ENCODE measurements around the gene VWA3B. TPM values are rescaled to one million over a fixed set of nuclear protein-coding genes. Genes with fewer than 3 reads are reported as not detected.
A peak's percentile ranks its signal among the peaks of the same experiment; 100 is the strongest.

Gene VWA3B
- total RNA-seq, 2 donors from 2014 or later: not detected

DNA sequence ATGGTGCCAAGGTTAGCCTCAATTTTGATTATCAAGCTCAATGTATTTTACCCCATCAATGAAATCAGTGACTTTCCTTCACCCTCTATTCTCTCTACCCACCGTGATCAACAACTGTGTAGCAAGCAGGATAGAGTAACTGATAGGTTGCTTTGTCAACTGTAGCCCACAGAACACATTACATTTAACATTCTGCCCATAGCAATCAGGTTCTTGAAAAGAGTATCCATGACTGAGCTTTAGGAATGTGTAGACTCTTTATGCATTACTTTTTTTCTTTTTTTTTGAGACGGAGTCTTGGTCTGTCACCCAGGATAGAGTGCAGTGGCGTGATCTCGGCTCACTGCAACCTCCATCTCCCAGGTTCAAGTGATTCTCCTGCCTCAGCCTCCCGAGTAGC, 19.8 kb upstream of the VWA3B start:
- H3K9me3 Mint-ChIP-seq: no peaks in the 10 kb centered on the region
- no peak for ATAC-seq (replicated peaks)
- H3K4me3 Mint-ChIP-seq: no peak overlapping the region
- H3K36me3 Mint-ChIP-seq (ENCODE audit: low read depth): no peaks in the 10 kb centered on the region
- no peaks in the 10 kb centered on the region for H3K4me1 Mint-ChIP-seq
- H3K27ac Mint-ChIP-seq: no peak overlapping the region
- peaks cover 25% of the 10 kb centered on the region for H3K27me3 Mint-ChIP-seq

DNA sequence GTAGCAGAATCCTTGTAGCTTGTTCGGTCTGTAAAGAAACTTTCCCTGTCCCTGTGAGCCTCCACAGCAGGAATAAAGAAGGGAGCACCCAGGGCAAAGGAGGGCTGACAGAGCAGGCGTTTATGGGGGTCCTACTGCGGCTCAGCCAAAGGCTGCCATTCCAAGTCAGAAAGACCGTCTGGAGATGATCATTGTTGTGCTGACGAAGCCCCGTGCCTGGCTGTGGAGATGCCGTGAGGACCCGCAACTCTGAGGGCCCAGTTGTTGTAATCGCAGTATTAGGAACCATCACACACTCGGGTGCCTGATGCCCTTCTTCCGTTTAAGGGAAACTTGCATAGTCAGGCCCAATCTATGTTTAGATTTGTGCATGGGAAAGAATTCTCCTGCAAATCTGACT, 16.9 kb upstream of the VWA3B start:
- no peaks in the 10 kb centered on the region for H3K9me3 Mint-ChIP-seq
- no peak overlapping the region for H3K4me3 Mint-ChIP-seq
- peaks cover 17% of the 10 kb centered on the region for H3K27me3 Mint-ChIP-seq
- ATAC-seq (replicated peaks): no peak
- no peaks in the 10 kb centered on the region for H3K36me3 Mint-ChIP-seq (ENCODE audit: low read depth)
- no peak overlapping the region for H3K27ac Mint-ChIP-seq
- H3K4me1 Mint-ChIP-seq: no peaks in the 10 kb centered on the region

DNA sequence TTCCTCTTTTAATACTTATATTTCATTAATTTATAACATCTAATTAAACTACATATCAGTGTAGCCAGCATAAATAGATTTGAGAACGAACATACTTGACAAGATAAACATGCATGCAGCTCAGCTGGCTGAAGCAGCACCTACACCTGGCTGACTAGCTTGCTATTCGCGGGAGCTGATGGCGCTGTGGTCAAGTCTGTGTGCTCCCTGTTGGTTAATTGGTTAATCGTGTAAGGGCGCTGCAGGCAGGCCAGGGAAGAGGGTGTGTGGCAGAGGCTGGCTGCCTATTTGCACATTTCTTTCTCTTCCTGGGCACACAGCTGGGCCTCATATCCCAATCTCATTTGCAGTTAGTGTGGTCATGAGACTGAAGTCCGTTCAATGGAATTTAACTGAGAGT, 14.5 kb upstream of the VWA3B start:
- peaks cover 6% of the 10 kb centered on the region for H3K27me3 Mint-ChIP-seq
- ATAC-seq (replicated peaks): no peak
- no peak overlapping the region for H3K27ac Mint-ChIP-seq
- no peaks in the 10 kb centered on the region for H3K4me1 Mint-ChIP-seq
- H3K9me3 Mint-ChIP-seq: no peaks in the 10 kb centered on the region
- no peak overlapping the region for H3K4me3 Mint-ChIP-seq
- no peaks in the 10 kb centered on the region for H3K36me3 Mint-ChIP-seq (ENCODE audit: low read depth)

DNA sequence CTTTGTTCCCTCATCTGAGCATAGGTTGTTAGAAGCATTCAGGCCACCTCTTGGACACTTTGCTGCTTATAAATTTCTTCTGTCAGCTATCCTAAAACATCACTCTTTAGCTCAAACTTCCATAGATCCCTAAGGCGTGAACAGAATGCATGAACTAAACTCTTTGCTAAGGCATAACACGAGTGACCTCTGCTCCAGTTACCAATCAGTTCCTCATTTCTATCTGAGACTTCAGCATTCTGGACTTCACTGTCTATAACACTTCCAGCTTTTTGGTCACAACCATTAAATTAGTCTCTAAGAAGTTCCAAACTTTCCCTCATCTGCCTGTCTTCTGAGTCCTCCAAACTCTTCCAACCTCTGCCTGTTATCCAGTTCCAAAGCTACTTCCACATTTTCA, 8.3 kb upstream of the VWA3B start:
- Mint-ChIP-seq H3K4me1 (peaks cover 5% of the 10 kb centered on the region), H3K4me3 (no peak overlapping the region), H3K27ac (no peak overlapping the region), H3K27me3 (peaks cover 7% of the 10 kb centered on the region), H3K36me3 (ENCODE audit: low read depth) (no peaks in the 10 kb centered on the region), H3K9me3 (peaks cover 8% of the 10 kb centered on the region)
- ATAC-seq (replicated peaks): no peak

DNA sequence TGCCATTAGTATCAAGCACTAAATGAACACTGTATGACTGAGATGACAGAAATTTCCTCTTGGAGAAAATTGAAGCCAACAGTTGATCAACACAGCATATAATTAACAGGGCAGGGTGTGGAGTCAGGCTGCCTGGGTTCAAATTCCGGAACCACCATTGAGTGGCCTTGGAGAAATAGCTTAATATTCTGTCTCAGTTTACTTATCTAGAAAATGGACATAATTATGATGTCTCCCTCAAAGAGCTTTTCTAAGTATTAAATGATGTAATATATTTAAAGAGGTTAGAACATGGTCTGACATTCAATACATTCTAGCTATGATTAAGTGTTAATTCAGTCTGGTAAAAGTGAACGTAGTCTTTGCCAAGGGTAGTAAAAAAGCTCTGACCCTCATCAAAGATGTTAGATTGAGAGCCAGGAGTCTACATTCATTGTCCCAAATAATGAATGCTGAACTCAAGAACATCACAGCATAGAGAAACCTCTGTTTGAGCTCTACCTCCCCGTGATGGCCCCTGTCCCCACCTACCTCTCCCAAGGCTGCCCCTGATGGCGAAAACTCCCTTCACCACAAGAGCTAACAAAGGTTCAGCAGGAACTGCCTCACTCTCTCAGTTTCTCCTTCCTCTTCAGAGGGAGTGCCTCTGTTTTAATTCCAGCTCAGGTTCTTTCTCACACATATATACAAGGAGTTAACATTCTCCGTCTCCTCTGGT, 2.7 kb upstream of the VWA3B start:
- peaks cover 47% of the 10 kb centered on the region for H3K27me3 Mint-ChIP-seq
- peaks cover 17% of the 10 kb centered on the region for H3K4me1 Mint-ChIP-seq

DNA sequence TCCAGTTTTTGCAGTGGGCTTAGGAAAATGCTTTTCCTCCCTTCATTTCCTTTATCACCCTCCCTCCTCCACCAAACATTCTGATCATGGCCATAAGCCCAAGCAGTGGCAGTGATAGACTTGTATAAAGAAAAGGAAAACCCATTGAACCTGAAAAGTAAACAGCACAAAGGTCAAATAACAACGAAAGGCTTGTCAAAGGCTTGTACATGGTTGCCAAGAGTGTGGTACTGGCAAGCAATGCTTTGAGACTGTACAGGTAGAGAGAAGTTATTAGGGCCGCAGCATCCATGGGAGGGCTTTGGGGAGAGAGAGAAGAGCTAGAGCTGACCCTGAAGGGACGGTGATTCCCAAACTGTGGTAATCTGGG, 2.1 kb upstream of the VWA3B start:
- ATAC-seq (replicated peaks): no peak
- Mint-ChIP-seq H3K9me3 (no peaks in the 10 kb centered on the region), H3K4me1 (peaks cover 17% of the 10 kb centered on the region), H3K27me3 (peaks cover 47% of the 10 kb centered on the region), H3K27ac (no peak overlapping the region), H3K36me3 (ENCODE audit: low read depth) (no peaks in the 10 kb centered on the region), H3K4me3 (no peak overlapping the region)

More for the DNA sequence above, 2.7 kb upstream of the VWA3B start:
- no peak overlapping the region for H3K4me3 Mint-ChIP-seq
- no peak overlapping the region for H3K27ac Mint-ChIP-seq
- no peaks in the 10 kb centered on the region for H3K9me3 Mint-ChIP-seq
- ATAC-seq (replicated peaks): no peak
- no peaks in the 10 kb centered on the region for H3K36me3 Mint-ChIP-seq (ENCODE audit: low read depth)

DNA sequence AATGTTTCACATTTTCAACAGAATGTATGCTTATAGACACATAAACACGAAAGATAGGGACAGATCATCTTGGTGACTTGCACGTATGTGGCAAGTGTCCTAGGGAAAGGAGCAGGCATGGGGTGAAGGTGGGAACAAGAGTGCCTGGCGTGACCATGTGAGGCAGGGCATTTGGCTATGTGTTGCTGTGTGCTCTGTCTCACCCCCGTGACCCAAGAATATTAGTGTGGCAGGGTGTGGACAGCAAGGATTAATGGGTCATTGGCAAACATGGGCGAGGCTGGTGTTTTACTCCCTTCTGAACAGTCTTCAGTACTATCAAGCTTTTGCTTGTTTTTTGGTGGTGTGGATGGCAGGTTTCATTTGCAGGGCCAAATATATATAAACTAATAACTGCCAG, 1.3 kb upstream of the VWA3B start:
- Mint-ChIP-seq H3K4me3 (no peak overlapping the region), H3K27ac (no peak overlapping the region), H3K9me3 (no peaks in the 10 kb centered on the region), H3K4me1 (peaks cover 17% of the 10 kb centered on the region), H3K36me3 (ENCODE audit: low read depth) (no peaks in the 10 kb centered on the region), H3K27me3 (peaks cover 47% of the 10 kb centered on the region)
- no peak for ATAC-seq (replicated peaks)

DNA sequence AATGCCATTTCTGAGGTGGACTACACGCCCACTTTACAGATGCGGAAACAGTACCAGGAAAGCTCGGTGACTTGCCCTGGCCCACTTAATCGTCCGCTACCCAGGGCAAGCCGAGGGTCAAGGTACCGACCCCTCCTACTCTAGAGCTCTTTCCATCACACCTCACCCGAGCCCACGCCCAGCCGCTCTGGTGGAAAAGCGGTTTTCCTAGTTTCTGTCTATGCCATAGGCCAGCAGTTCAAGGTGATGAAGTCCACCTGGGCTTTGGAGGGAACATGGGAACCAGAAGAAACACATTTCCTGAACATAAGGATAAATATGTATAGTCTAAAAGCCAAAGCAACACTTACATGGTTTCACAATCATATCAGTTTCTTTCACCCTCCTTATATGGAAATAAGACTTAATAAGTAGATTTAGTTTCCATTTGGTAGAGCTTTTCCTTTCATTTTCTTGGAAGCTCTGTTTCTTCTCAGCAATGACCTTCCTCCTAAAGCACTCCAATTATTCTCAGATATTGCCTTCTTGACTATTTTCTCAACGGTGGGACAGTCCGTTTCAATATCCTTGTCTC, 567 bp downstream of the VWA3B start:
- no peaks in the 10 kb centered on the region for H3K9me3 Mint-ChIP-seq
- ATAC-seq (replicated peaks): no peak
- H3K4me1 Mint-ChIP-seq: peaks cover 13% of the 10 kb centered on the region
- no peak overlapping the region for H3K27ac Mint-ChIP-seq
- H3K4me3 Mint-ChIP-seq: peak overlapping the region; percentile 67
- H3K27me3 Mint-ChIP-seq: peaks cover 47% of the 10 kb centered on the region
- H3K36me3 Mint-ChIP-seq (ENCODE audit: low read depth): no peaks in the 10 kb centered on the region

DNA sequence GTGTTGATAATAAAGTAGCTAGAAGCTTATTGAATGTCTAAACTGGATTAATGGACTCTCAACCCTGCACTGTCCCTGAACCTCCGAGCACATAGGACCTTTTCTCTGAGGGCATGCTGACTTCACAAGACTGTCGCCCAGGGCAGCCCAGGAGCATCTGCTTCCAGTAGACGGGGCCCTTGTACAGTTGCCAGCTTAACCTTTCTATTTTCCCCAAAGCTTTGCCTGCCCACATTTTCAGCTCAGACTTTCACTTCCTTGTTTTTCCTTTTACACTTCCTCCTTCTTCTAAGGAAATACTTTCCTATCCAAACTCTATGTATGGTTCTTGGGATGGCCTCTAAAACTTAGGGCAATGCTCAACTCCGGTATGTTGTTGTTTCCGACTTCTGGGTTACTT, 1.3 kb downstream of the VWA3B start:
- no peaks in the 10 kb centered on the region for H3K36me3 Mint-ChIP-seq (ENCODE audit: low read depth)
- H3K4me1 Mint-ChIP-seq: peaks cover 13% of the 10 kb centered on the region
- H3K27me3 Mint-ChIP-seq: peaks cover 42% of the 10 kb centered on the region
- no peak overlapping the region for H3K27ac Mint-ChIP-seq
- H3K4me3 Mint-ChIP-seq: no peak overlapping the region
- H3K9me3 Mint-ChIP-seq: no peaks in the 10 kb centered on the region
- ATAC-seq (replicated peaks): no peak

DNA sequence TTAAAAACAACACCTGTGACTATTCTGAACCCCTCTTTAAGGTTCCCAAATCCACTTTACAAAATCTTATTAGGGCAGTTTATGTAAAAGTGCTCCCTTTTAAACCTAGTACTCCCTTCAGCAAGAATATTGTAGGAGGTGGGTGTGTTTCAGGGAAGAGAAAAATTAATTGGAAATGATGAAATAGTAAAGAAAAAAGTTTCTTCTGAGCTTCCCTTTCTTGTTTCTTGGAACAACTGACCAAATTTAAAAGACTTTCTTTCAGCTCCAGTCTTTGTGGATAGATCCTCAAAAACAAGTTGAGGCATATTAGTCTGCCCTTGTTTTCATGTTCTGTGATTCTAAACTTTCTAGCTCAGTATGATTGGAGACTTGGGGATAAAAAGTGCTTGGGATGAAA, 3.0 kb downstream of the VWA3B start:
- H3K27ac Mint-ChIP-seq: no peak overlapping the region
- H3K36me3 Mint-ChIP-seq (ENCODE audit: low read depth): no peaks in the 10 kb centered on the region
- H3K9me3 Mint-ChIP-seq: no peaks in the 10 kb centered on the region
- H3K4me1 Mint-ChIP-seq: peaks cover 13% of the 10 kb centered on the region
- H3K4me3 Mint-ChIP-seq: no peak overlapping the region
- H3K27me3 Mint-ChIP-seq: peaks cover 33% of the 10 kb centered on the region
- no peak for ATAC-seq (replicated peaks)

DNA sequence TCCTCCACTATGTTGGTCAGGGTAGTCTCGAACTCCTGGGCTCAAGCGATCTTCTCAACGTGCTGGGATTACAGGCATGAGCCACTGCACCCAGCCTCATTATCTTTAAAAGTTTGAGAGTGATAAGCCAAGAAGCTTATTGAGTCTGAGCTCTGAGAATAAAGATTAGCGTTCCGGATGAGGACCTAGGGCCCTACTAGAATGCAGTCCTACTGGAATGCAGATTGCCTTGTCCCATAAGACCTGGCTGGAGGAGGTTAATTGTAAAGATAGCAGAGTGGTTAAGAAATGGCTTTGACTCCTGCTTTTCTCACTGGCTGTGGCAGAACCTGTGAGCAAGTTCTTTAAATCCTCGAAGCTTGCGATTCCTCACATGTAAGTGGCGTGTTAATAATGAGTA, 4.0 kb downstream of the VWA3B start:
- Mint-ChIP-seq H3K27ac (no peak overlapping the region), H3K4me1 (peaks cover 13% of the 10 kb centered on the region), H3K9me3 (no peaks in the 10 kb centered on the region), H3K4me3 (no peak overlapping the region), H3K27me3 (peaks cover 23% of the 10 kb centered on the region), H3K36me3 (ENCODE audit: low read depth) (no peaks in the 10 kb centered on the region)
- no peak for ATAC-seq (replicated peaks)

DNA sequence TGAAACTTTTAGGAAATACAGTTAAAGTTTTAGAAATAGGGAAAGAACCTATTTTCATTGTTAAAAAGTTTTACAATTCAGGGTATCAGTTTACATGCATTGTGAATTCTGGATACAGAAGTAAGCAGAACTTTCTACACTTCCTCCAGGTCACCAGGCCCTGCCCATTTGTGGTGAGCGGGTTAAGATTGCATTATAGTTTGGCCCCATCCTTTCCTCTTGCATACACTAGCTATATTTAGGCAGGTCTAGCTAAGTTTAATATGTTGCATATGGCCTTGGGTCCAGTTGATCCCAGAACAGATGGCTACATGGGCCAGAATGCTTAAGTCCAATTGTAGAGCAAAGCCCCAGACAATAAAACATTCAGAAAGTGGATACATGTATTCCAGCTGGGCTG, 4.8 kb downstream of the VWA3B start:
- no peak for ATAC-seq (replicated peaks)
- Mint-ChIP-seq H3K4me3 (no peak overlapping the region), H3K36me3 (ENCODE audit: low read depth) (no peaks in the 10 kb centered on the region), H3K9me3 (peaks cover 3% of the 10 kb centered on the region), H3K27ac (no peak overlapping the region), H3K27me3 (peaks cover 16% of the 10 kb centered on the region), H3K4me1 (peaks cover 8% of the 10 kb centered on the region)

DNA sequence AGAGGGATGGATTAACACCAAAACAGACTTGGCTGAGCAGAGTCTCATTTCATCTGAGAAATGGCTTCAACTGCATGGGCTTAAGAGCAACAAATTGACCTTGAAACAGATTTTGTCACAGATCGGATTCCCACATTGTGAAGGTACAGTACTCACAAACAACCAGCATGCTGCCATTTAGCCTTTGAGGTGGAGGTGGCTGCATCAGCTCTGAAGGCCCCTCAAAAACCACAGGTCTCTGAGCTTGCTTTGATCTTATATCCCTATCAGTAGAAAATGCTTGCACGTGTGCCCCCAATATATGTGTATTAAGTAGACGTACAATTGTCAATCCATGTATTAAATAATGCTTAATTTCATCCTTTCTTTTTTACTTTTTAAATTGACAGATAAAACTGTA, 6.2 kb downstream of the VWA3B start:
- Mint-ChIP-seq H3K9me3 (peaks cover 11% of the 10 kb centered on the region), H3K4me1 (no peaks in the 10 kb centered on the region), H3K4me3 (no peak overlapping the region), H3K27ac (no peak overlapping the region), H3K27me3 (peaks cover 12% of the 10 kb centered on the region), H3K36me3 (ENCODE audit: low read depth) (no peaks in the 10 kb centered on the region)
- no peak for ATAC-seq (replicated peaks)

DNA sequence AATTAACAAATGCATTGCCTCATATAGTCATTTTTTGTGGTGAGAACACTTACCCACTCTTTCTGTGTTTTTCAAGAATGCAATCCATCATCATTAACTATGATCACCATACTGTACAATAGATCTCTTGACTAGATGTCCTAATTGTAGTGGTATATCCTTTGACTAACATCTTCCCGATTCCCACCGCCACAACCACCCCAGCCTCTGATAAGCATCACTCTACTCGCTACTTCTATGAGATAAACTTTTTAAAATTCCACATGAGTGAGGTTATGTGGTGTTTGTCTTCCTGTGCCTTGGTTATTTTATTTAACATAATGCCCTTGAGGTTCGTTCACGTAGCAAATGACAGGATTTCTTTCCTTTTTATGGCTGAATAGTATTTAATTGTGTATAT, 6.6 kb downstream of the VWA3B start:
- H3K4me3 Mint-ChIP-seq: no peak overlapping the region
- H3K9me3 Mint-ChIP-seq: peaks cover 11% of the 10 kb centered on the region
- ATAC-seq (replicated peaks): no peak
- H3K4me1 Mint-ChIP-seq: no peaks in the 10 kb centered on the region
- peaks cover 8% of the 10 kb centered on the region for H3K27me3 Mint-ChIP-seq
- no peak overlapping the region for H3K27ac Mint-ChIP-seq
- no peaks in the 10 kb centered on the region for H3K36me3 Mint-ChIP-seq (ENCODE audit: low read depth)

DNA sequence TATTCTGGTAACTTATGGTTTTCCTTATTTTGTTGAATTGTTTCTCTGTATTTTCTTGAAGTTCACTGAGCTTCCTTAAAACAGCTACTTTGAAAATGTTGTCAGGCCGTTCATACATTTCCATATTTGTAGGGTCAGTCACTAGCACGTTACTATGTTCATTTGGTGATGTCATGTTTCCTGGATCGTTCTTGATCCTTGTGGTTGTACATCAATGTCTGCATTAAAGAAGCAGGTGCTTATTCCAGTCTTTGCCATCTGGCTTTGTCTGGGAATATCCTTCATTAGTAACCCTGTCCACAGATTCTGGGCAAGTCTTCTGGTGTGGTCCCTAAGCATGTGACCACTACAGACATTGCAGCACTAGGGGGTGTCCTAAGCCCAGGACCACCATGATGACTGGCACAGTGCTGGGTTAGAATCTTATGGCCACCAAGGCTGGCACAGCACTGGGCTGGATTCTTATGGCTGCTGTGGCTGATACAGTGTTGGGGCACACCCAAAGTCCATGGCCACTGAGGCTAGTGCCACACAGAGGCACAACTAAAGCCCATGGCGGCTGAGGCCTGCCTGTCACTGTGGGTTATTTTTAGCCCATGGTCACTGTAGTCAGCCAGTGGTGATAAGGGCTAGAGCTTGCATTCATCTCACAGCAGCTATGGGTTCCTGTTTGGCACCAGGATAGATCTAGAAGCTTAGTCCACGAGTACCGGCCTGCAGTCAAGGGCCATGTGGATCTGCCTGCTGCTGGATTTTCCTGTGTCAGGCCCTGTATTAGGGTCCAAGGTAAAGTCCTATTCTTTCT, 13.2 kb downstream of the VWA3B start:
- peaks cover 13% of the 10 kb centered on the region for H3K27me3 Mint-ChIP-seq
- H3K4me3 Mint-ChIP-seq: no peak overlapping the region
- H3K9me3 Mint-ChIP-seq: peaks cover 22% of the 10 kb centered on the region
- no peak overlapping the region for H3K27ac Mint-ChIP-seq
- H3K4me1 Mint-ChIP-seq: no peaks in the 10 kb centered on the region
- H3K36me3 Mint-ChIP-seq (ENCODE audit: low read depth): no peaks in the 10 kb centered on the region
- no peak for ATAC-seq (replicated peaks)

Measured in activated T-helper 17 cell treated with anti-CD3 and anti-CD28 coated beads, Interleukin-2, amount 50 U/mL, for 72 hours (primary cell).